SIG-M5 treated with dmso at 0.1 percent for 504 hours (cell line): ENCODE data around the gene TAS2R3.
A peak's percentile ranks its signal among the peaks of the same experiment; 100 is the strongest.
"Not testable (repeated sequence)": the region's sequence is repeated elsewhere in the genome, so short reads cannot be mapped to it uniquely, and the experiment has no call there.

Experiments used
- DNase-seq: peaks from one replicate; lab custom pipeline; 2025; ENCODE audit not compliant: unreplicated experiment; lab: John Stamatoyannopoulos, UW

Gene TAS2R3

GRCh38 chr7:141763797-141764196, at the start of gene TAS2R3:
TAS2R3 (plus strand) TSS chr7:141764097; CDS start chr7:141764159, 62 bp downstream.
- DNase-seq = no peak

- DNase-seq = no peak
Measured at GRCh38 chr7:141714571-141714970, 49.3 kb upstream of the TAS2R3 start.

- DNase-seq = no peak
Measured at GRCh38 chr7:141715018-141715417, 48.9 kb upstream of the TAS2R3 start.

- DNase-seq = no peak
Measured at GRCh38 chr7:141715794-141716689, 47.9 kb upstream of the TAS2R3 start.

GRCh38 chr7:141717450-141717849, 46.4 kb upstream of the TAS2R3 start:
- DNase-seq = no peak

GRCh38 chr7:141722529-141722928, 41.4 kb upstream of the TAS2R3 start:
- DNase-seq = no peak

GRCh38 chr7:141729020-141729419, 34.9 kb upstream of the TAS2R3 start:
- no peak for DNase-seq

GRCh38 chr7:141731476-141732149, 32.3 kb upstream of the TAS2R3 start:
- no peak for DNase-seq

GRCh38 chr7:141737118-141737835, 26.6 kb upstream of the TAS2R3 start:
- peak; percentile 22 for DNase-seq

GRCh38 chr7:141737836-141738591, 25.9 kb upstream of the TAS2R3 start, which contains the start of gene SSBP1:
SSBP1 (plus strand) TSS chr7:141738358; CDS start chr7:141739167, 809 bp downstream.
- DNase-seq = peak; percentile 98

GRCh38 chr7:141738592-141739013, 25.3 kb upstream of the TAS2R3 start:
- DNase-seq = no peak

GRCh38 chr7:141739250-141739649, 24.6 kb upstream of the TAS2R3 start:
- DNase-seq = no peak

- no peak for DNase-seq
Measured at GRCh38 chr7:141742229-141742628, 21.7 kb upstream of the TAS2R3 start.

- no peak for DNase-seq
Measured at GRCh38 chr7:141744131-141744530, 19.8 kb upstream of the TAS2R3 start.

GRCh38 chr7:141748396-141748795, 15.5 kb upstream of the TAS2R3 start:
- no peak for DNase-seq

GRCh38 chr7:141751904-141752303, 12.0 kb upstream of the TAS2R3 start:
- not testable (repeated sequence) for DNase-seq

GRCh38 chr7:141752634-141753033, 11.3 kb upstream of the TAS2R3 start:
- no peak for DNase-seq

GRCh38 chr7:141754939-141755338, 9.0 kb upstream of the TAS2R3 start:
- no peak for DNase-seq

- DNase-seq = not testable (repeated sequence)
Measured at GRCh38 chr7:141770083-141770583, 6.2 kb downstream of the TAS2R3 start.

- no peak for DNase-seq
Measured at GRCh38 chr7:141776374-141776773, 12.5 kb downstream of the TAS2R3 start, which contains the start of gene TAS2R4. TAS2R4 (plus strand) TSS chr7:141776674; CDS start chr7:141778489, 1,815 bp downstream.
